Measurements from ENCODE around the gene CERS3. TPM values are rescaled to one million over a fixed set of nuclear protein-coding genes. Genes with fewer than 3 reads are reported as not detected.

CERS3 gene
- total and polyA plus RNA-seq, 2 of the 4 experiments (the other 2 are of a cell fraction), result not detected

DNA sequence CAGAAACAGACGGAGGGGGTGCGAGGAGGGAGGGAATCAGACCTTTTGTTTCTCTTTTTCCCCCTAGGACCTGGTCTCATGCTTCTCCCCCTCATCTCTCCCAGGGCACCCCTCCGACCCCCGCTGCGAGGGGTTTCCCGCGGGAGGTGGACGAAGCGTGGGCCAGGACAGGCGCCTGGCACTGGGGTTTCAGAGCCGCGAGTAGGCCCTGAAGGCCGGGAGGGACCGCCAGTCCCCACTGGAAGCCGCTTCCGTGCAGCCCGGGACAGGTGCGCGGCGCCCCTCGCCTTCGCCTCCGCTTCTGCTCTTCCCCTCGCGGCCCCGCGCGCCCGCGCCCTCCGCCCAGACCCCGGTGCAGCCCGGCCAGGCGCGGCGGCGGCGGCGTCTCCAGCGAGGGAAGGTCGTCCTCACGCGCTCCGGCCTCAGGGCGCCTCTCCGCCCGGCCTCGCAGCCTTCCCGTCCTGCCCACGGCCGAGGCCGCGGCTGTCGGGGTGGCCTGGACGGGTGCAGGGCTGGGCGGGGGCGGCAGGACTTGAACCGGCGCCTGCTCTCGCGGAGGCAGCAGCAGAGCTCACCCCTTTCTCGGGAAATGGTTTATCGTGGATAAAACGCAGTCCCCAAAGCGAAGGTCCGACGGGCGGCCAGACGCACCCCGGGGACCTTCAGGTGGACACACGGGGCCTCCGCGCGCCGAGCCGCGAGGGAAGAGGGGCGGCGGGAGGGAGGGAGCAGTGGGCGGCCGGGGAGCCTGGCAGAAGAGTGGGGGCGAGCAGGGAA, 155.4 kb downstream of the CERS3 start:
- Histone ChIP-seq H3K27ac (ENCODE audit: insufficient read depth, low read length) (no peak overlapping the region), H4K5ac (ENCODE audit: low read depth, low read length) (no peak overlapping the region), H3K14ac (replicated peaks; ENCODE audit: low read depth, low read length) (no peak overlapping the region), H3K23ac (ENCODE audit: low read depth, low read length) (no peak overlapping the region), H2AK9ac (replicated peaks; ENCODE audit: low read depth, low read length, poor library complexity) (no peak overlapping the region), H3K56ac (ENCODE audit: extremely low read depth, insufficient read depth, low read length) (no peak overlapping the region), H2BK120ac (ENCODE audit: low read depth, low read length) (no peak overlapping the region), H4K8ac (ENCODE audit: low read depth in 2 of 2, low read length in 2 of 2) (no peak overlapping the region), H4K20me1 (ENCODE audit: insufficient read depth, low read length) (no peaks in the 10 kb centered on the region), H2BK15ac (ENCODE audit: low read depth, low read length) (no peak overlapping the region), H3K36me3 (ENCODE audit: control insufficient read depth, insufficient read depth, low read length) (no peaks in the 10 kb centered on the region), H2BK20ac (ENCODE audit: low read depth, low read length) (no peak overlapping the region), H3K9ac (ENCODE audit: low read depth, low read length) (no peak overlapping the region), H3K4me3 (ENCODE audit: insufficient read depth, low read depth, low read length) (no peak overlapping the region), H2AFZ (replicated peaks; ENCODE audit: low read length, poor library complexity) (no peak overlapping the region), H2BK5ac (ENCODE audit: low read depth, low read length, poor library complexity, severe bottlenecking) (no peak overlapping the region), H3K79me1 (ENCODE audit: low read depth in 1 of 2, low read length in 2 of 2) (no peaks in the 10 kb centered on the region), H3K27me3 (ENCODE audit: control insufficient read depth, insufficient read depth, low read length) (no peaks in the 10 kb centered on the region), H3K4me1 (ENCODE audit: control insufficient read depth, insufficient read depth, low read length) (no peaks in the 10 kb centered on the region), H2AK5ac (ENCODE audit: low read depth, low read length) (no peak overlapping the region), H3K18ac (ENCODE audit: low read depth, low read length) (no peak overlapping the region), H3K4ac (ENCODE audit: low read depth, low read length) (no peak overlapping the region), H3K9me1 (ENCODE audit: insufficient read depth, low read length) (no peaks in the 10 kb centered on the region), H4K91ac (ENCODE audit: insufficient read depth, low read depth, low read length) (no peak overlapping the region), H3K9me3 (ENCODE audit: control insufficient read depth, insufficient read depth, low read length) (peaks cover 9% of the 10 kb centered on the region), H3K4me2 (ENCODE audit: low read depth, low read length) (no peak overlapping the region)
- intact Hi-C loops (cut with micrococcal nuclease), result no loop called here
- in situ Hi-C loops (cut with MboI; ENCODE audit: low sequenced_read_pairs), result no loop called here
- WGBS, 2 experiments (ENCODE audit: extremely low coverage in 2 of 2, insufficient read length in 1 of 2), result 5% methylated on average over 22 of the region's 82 CpGs; no CpG with 5 or more reads in 1 of the 2 experiments
- DNase-seq (no peak), ATAC-seq (ENCODE audit: low read depth) (no peak)
- dilution Hi-C loops (cut with HindIII; ENCODE audit: low sequenced_read_pairs, unreplicated experiment), result no loop called here
- POLR2A ChIA-PET (ENCODE audit: unreplicated experiment), result no interaction called here
- TF ChIP-seq, protein P1, sequence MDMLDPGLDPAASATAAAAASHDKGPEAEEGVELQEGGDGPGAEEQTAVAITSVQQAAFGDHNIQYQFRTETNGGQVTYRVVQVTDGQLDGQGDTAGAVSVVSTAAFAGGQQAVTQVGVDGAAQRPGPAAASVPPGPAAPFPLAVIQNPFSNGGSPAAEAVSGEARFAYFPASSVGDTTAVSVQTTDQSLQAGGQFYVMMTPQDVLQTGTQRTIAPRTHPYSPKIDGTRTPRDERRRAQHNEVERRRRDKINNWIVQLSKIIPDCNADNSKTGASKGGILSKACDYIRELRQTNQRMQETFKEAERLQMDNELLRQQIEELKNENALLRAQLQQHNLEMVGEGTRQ (IDR thresholded peaks at IDR 0.05; ENCODE audit: low read depth, low read length), result no peak
- no peak for TF ChIP-seq CHD1 (IDR thresholded peaks at IDR 0.05; ENCODE audit: low read depth, low read length)
- TF ChIP-seq POLR2A (IDR thresholded peaks at IDR 0.05; ENCODE audit: low read depth, low read length), result no peak
- no peak for TF ChIP-seq RCOR1 (IDR thresholded peaks at IDR 0.05; ENCODE audit: insufficient replicate concordance, low read length)
- no peak for TF ChIP-seq RFX5 (IDR thresholded peaks at IDR 0.05; ENCODE audit: low read depth, low read length)
- TF ChIP-seq MAZ (IDR thresholded peaks at IDR 0.05; ENCODE audit: borderline replicate concordance, low read depth, low read length), result no peak
- no peak for TF ChIP-seq MAFK (IDR thresholded peaks at IDR 0.05; ENCODE audit: low read depth, low read length)
- TF ChIP-seq NFE2L2 (IDR thresholded peaks at IDR 0.05; ENCODE audit: low read depth, low read length), result no peak
- TF ChIP-seq RAD21 (IDR thresholded peaks at IDR 0.05; ENCODE audit: low read length), result no peak
- TF ChIP-seq SMC3 (IDR thresholded peaks at IDR 0.05; ENCODE audit: low read depth, low read length), result no peak
- no peak for TF ChIP-seq BHLHE40 (IDR thresholded peaks at IDR 0.05; ENCODE audit: low read depth, low read length)
- TF ChIP-seq, protein P2, sequence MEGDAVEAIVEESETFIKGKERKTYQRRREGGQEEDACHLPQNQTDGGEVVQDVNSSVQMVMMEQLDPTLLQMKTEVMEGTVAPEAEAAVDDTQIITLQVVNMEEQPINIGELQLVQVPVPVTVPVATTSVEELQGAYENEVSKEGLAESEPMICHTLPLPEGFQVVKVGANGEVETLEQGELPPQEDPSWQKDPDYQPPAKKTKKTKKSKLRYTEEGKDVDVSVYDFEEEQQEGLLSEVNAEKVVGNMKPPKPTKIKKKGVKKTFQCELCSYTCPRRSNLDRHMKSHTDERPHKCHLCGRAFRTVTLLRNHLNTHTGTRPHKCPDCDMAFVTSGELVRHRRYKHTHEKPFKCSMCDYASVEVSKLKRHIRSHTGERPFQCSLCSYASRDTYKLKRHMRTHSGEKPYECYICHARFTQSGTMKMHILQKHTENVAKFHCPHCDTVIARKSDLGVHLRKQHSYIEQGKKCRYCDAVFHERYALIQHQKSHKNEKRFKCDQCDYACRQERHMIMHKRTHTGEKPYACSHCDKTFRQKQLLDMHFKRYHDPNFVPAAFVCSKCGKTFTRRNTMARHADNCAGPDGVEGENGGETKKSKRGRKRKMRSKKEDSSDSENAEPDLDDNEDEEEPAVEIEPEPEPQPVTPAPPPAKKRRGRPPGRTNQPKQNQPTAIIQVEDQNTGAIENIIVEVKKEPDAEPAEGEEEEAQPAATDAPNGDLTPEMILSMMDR (conservative IDR thresholded peaks at IDR 0.05; ENCODE audit: low read depth, low read length), result no peak
- TF ChIP-seq CEBPB (IDR thresholded peaks at IDR 0.05; ENCODE audit: low read depth, low read length), result no peak
- no peak for TF ChIP-seq FOS (IDR thresholded peaks at IDR 0.05; ENCODE audit: low read depth, low read length)
- TF ChIP-seq, protein P3, sequence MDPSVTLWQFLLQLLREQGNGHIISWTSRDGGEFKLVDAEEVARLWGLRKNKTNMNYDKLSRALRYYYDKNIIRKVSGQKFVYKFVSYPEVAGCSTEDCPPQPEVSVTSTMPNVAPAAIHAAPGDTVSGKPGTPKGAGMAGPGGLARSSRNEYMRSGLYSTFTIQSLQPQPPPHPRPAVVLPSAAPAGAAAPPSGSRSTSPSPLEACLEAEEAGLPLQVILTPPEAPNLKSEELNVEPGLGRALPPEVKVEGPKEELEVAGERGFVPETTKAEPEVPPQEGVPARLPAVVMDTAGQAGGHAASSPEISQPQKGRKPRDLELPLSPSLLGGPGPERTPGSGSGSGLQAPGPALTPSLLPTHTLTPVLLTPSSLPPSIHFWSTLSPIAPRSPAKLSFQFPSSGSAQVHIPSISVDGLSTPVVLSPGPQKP (IDR thresholded peaks at IDR 0.05; ENCODE audit: borderline replicate concordance, low read depth, low read length), result no peak
- no TSS peak for BruUV-seq (replicated peaks)
- CTCF ChIA-PET, result no interaction called here
